Skeletal muscle cell (primary cell): ENCODE data around the gene SPTLC1.
"Not testable (repeated sequence)": the region's sequence is repeated elsewhere in the genome, so short reads cannot be mapped to it uniquely, and the experiment has no call there.

Experiments used
- DNase-seq: peaks from one replicate; pipeline ENCODE4 v3.0.0-alpha.2; 2010; ENCODE audit warnings: low read depth
- H3K4me3 ChIP-seq: 2 replicates; pipeline ENCODE4 v1.5.1; 2011; ENCODE audit warnings: low read depth, mild to moderate bottlenecking, control low read depth, low read length, moderate library complexity

Gene SPTLC1, protein sequence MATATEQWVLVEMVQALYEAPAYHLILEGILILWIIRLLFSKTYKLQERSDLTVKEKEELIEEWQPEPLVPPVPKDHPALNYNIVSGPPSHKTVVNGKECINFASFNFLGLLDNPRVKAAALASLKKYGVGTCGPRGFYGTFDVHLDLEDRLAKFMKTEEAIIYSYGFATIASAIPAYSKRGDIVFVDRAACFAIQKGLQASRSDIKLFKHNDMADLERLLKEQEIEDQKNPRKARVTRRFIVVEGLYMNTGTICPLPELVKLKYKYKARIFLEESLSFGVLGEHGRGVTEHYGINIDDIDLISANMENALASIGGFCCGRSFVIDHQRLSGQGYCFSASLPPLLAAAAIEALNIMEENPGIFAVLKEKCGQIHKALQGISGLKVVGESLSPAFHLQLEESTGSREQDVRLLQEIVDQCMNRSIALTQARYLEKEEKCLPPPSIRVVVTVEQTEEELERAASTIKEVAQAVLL

GRCh38 chr9:92115071-92115858 lies at the start of gene SPTLC1:
Gene SPTLC1, minus strand, starts transcription at chr9:92115413. Its CDS starts 43 bp downstream, at chr9:92115370.
- H3K4me3 ChIP-seq: peak within 1 kb of the TSS; percentile 86
- peak; percentile 78 for DNase-seq

GRCh38 chr9:92164975-92165374 lies 49.8 kb upstream of the SPTLC1 start:
- H3K4me3 ChIP-seq: no peak overlapping the region
- no peak for DNase-seq

- H3K4me3 ChIP-seq: no peak overlapping the region
- DNase-seq: no peak
Measured at GRCh38 chr9:92164490-92164889, 49.3 kb upstream of the SPTLC1 start.

DNA sequence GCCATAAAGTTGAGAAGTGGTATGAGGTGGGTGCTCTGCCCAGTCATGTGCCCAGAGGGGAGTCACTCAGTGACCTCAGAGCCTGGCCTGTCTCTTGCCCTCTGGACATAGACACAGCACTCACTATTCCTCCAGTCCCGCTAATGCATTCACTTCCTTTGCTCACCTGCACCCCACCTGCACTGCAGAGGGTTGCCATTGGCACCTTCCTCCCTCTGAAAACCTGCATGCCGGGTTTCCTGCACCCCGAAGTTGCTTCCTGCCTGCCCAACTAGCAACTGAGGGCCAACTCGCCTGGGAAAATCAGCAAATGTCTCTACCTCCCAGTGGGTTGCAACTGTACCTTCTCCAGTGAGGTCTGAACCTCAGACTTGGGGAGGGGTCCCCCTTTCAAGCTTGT lies 48.1 kb upstream of the SPTLC1 start:
- no peak overlapping the region for H3K4me3 ChIP-seq
- no peak for DNase-seq

- DNase-seq: no peak
- no peak overlapping the region for H3K4me3 ChIP-seq
Measured at GRCh38 chr9:92160786-92161185, 45.6 kb upstream of the SPTLC1 start.

DNA sequence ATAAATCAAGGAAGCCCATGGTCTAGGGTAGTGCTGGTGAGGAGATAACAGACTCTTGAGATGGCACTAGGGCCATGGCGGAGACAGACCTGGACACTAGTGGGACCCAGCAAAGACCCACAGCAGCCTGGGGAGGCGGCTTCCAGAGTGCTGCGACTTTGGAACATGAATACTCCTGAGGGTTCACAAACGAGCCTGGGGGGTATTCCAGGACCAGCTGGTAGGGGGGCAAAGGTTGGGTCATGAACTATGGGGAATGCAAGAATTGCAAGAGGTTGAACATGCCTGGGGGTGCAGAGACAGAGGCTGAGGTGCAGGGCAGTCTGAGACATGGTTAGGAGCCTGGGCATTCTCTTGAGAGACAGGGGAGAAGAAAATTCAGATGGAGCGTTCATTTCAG lies 43.8 kb upstream of the SPTLC1 start:
- H3K4me3 ChIP-seq: no peak overlapping the region
- no peak for DNase-seq

DNA sequence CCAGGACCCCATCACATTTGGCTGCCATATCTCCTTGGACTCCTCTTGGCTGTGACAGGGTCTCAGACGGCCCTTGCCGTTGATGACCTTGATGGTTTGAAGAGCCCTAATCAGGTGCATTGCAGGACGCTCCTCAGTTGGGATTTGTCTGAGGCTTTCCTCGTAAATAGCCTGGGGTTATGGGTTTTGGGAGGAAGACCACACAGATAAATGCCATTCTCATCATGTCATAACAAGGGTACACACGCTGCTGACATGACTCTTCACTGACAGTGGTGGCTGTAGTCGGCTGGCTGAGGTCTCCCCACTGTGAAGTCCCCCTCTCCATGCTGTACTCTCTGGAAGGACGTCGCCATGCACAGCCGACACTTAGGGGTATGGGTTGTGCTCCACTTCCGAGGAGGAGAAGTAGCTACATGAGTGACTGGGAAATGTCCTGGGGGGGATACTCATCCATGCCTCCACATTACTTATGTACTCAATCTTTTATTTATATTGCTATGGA lies 42.9 kb upstream of the SPTLC1 start:
- DNase-seq: no peak
- no peak overlapping the region for H3K4me3 ChIP-seq

DNA sequence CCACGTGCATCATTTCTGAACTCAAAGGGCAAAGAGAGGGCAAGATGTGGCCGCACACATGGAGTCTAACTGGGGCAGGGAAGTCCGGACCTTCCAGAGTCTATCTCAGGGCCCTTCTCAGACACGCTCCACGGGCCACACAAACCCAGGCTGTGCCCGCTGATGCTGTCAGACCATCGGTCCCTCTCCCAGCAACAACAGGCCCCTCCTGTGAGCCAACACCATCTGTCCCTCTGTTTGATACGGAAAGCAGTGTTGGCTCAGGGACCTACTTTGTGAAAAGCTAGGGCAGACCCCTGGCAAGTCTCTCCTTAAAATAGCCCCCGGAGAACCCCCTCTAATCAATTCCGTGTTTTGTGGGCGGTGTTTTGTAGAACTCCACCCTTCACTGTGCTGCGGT lies 40.5 kb upstream of the SPTLC1 start:
- not testable (repeated sequence) for H3K4me3 ChIP-seq, DNase-seq

DNA sequence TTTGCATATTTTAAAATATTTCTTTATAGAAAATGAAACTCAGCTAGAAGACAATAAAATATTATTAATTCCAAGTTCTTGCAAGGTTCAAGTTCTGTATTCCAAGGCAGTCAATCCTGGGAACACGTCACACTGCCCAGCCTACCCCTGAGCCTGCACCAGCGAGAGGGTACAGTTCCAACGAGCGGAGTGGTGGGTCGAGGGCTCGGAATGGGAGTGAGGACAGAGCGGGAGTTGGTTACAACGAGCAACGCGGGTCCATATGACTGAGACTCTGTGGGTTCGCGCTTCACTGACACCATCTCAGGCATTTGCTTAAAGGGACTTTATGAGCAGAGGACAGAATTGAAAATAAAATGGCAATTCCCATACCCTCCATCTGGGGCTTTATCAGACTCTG lies 40.0 kb upstream of the SPTLC1 start:
- no peak overlapping the region for H3K4me3 ChIP-seq
- no peak for DNase-seq

DNA sequence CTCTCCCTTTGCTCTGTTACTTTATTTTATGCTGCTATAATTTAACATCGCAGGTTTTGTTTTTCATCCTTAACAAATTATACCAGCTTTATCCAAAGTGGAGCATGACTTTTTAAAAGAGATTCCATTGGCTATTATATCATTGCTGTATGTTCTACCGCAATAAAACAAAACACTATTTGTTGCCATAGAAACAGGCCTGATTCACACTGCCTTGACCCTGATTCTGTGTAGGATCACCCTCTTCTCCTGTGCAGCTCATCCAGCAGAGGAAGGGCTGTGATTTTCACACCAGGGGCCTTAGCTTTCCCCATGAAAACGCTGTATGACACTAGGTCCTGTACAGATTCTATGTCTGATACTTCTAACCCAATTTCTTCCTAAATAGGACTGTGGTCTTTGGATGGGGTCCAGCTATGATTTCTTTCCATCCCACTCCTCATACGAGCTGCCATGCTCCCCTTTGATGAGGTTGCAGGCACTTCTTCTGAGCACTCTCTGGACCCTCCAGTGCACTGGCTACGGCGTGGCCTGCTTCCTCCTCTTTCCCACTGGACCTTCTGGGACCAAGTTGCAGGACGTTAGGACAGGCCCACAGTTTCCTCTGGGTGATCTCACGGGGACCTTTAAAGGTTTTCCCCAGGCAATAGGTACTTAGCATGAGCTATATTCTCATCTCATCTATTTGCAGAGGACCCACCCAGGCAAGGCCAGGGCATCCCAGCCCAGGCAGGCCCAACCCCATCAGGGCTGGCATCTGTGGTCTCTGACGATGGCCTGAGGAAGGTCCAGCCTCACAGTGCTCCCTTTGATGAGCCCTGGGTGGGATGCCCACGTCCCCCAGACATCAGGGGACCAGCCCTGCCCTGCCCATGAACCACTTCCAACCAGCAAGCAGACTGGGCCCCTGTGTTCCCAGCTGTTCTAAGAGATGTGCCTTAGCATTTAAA lies 38.5 kb upstream of the SPTLC1 start:
- peak; percentile 74 for DNase-seq
- not testable (repeated sequence) for H3K4me3 ChIP-seq

DNA sequence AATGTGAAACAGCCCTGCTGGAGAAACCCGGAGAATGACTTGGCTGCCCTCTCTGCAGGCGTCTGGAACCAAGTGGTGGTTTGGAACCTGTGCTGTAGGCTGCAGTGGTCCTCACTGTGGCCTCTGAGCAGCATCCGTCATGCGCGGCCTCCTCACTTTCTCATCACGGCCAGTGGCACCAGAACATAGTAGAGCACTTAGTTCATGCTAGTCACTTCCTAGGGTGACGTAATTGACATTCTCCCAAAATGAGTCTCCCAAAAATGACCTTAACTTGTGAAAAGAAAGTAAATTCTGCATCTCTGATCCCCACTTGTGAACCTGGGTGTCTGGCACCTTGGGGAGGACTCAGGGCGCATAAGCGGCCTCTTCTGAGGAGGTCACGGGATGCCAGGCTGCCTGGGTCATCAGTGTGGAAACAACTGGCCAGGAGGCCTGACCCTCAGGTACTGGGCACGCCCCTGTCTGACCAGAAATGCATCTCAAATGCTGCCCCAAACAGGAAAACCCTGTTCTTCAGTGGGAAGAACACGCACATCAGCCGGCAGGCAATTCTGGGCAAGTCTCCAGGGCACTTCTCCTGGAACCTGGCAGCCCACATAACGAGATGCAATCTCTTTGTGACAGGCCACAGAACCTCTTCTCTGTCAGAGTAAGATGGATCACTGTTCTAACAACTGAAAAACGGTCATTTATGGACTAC lies 36.6 kb upstream of the SPTLC1 start:
- no peak overlapping the region for H3K4me3 ChIP-seq
- DNase-seq: peak; percentile 61

DNA sequence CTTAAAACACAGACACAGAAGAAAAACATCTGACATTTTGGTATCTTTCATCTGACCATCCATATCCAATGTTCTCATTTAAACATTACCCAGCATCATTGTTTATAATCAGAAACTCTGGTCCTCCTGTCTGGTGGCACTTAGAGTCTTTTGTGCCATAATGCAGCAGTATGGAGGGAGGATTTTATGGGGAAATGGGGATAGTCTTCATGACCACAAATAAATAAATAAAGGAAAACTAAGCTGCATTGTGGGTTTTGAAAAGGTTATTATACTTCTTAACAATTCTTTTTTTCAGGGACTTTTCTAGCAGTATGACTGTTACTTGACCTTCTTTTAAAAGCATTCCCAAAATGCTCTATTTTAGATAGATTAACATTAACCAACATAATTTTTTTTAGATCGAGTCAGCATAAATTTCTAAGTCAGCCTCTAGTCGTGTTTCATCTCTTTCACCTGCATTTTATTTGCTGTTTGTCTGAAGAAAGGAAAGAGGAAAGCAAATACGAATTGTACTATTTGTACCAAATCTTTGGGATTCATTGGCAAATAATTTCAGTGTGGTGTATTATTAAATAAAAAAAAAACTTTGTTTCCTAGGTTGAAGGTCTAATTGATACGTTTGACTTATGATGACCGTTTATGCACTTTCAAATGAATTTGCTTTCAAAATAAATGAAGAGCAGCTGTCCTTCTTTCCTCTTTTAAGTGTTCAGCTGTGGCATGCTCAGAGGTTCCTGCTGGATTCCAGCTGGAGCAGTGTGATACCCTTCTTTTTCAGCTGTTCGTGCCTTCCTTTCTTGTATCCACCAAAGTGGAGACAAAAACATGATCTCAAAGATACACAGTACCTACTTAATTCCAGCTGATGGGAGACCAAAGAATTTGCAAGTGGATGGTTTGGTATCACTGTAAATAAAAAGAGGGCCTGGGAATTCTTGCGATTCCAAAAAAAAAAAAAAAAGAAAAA lies 35.6 kb upstream of the SPTLC1 start:
- not testable (repeated sequence) for DNase-seq

GRCh38 chr9:92147852-92148180 lies 32.6 kb upstream of the SPTLC1 start:
- no peak overlapping the region for H3K4me3 ChIP-seq
- DNase-seq: no peak

More for the DNA sequence above, 35.6 kb upstream of the SPTLC1 start:
- not testable (repeated sequence) for H3K4me3 ChIP-seq

- DNase-seq: peak; percentile 81
- H3K4me3 ChIP-seq: no peak overlapping the region
Measured at GRCh38 chr9:92147030-92147851, 32.0 kb upstream of the SPTLC1 start.

DNA sequence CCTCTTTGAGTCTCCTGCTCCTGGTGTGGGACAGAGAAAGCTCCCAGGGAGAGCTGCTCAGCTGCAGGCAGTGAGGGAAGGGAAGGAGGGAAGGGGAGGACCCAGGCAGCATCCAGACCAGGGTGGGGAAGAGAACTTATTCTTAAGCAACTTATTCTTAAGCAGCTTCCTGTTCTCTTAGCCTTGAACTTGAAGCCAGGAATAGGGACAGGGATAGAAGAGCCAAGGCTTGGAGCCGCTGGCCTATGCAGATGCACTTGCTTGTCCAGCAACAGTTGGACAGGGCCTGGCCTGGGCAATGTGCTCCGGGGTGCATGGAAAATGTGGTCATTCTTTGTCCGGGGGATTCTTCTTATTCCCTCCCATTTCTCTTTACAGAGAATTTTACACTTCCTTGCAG lies 31.4 kb upstream of the SPTLC1 start:
- no peak for DNase-seq
- no peak overlapping the region for H3K4me3 ChIP-seq

DNA sequence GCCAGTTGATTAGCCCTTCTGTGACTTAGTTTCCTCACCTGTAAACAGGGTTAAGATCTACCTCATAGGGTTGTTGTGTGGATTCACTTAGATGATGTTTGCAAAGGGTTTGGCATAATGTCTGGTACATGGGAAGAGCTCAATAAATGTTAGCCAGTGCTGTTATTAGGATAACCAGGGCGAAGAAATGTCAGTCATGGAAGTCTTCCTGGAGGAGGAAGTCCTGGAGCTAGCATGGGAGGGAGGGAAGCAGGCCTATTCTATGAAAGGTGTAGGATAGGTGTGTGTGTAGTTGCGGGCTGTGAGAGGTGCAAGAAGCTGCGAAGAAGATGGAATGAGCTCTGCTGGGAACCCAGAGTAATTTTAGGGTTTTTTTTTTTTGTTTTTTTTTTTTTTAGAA lies 30.6 kb upstream of the SPTLC1 start:
- not testable (repeated sequence) for DNase-seq, H3K4me3 ChIP-seq

GRCh38 chr9:92142329-92142728 lies 27.1 kb upstream of the SPTLC1 start:
- H3K4me3 ChIP-seq: peak overlapping the region; percentile 66
- no peak for DNase-seq
